ENCODE data around the gene PTGS2.
A peak's percentile ranks its signal among the peaks of the same experiment; 100 is the strongest.

The PTGS2 gene

DNA sequence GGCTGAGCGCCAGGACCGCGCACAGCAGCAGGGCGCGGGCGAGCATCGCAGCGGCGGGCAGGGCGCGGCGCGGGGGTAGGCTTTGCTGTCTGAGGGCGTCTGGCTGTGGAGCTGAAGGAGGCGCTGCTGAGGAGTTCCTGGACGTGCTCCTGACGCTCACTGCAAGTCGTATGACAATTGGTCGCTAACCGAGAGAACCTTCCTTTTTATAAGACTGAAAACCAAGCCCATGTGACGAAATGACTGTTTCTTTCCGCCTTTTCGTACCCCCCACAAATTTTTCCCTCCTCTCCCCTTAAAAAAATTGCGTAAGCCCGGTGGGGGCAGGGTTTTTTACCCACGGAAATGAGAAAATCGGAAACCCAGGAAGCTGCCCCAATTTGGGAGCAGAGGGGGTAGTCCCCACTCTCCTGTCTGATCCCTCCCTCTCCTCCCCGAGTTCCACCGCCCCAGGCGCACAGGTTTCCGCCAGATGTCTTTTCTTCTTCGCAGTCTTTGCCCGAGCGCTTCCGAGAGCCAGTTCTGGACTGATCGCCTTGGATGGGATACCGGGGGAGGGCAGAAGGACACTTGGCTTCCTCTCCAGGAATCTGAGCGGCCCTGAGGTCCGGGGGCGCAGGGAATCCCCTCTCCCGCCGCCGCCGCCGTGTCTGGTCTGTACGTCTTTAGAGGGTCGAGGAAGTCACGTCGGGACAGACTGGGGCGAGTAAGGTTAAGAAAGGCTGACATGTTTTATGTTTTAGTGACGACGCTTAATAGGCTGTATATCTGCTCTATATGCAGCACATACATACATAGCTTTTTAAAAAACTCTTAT, at the start of gene PTGS2:
TSS of gene PTGS2 (minus strand) at position 179 of the 817 bp plus-strand sequence. CDS start at position 46, 133 bp downstream.
- Histone ChIP-seq H3K4me1 (ENCODE audit: control insufficient read depth, low read depth, low read length) (peaks cover 5% of the 10 kb centered on the region), H3K27ac (ENCODE audit: low read length) (peak within 1 kb of the TSS; percentile 21), H3K4me3 (ENCODE audit: low read length) (peak within 1 kb of the TSS; percentile 79), H3K9ac (ENCODE audit: low read length) (peak within 1 kb of the TSS; percentile 74), H3K9me3 (ENCODE audit: control insufficient read depth, low read depth, low read length) (no peaks in the 10 kb centered on the region), H3K36me3 (ENCODE audit: control insufficient read depth, low read depth, low read length) (no peaks in the 10 kb centered on the region), H3K27me3 (ENCODE audit: control insufficient read depth, insufficient read depth, low read length) (peaks cover 30% of the 10 kb centered on the region)

DNA sequence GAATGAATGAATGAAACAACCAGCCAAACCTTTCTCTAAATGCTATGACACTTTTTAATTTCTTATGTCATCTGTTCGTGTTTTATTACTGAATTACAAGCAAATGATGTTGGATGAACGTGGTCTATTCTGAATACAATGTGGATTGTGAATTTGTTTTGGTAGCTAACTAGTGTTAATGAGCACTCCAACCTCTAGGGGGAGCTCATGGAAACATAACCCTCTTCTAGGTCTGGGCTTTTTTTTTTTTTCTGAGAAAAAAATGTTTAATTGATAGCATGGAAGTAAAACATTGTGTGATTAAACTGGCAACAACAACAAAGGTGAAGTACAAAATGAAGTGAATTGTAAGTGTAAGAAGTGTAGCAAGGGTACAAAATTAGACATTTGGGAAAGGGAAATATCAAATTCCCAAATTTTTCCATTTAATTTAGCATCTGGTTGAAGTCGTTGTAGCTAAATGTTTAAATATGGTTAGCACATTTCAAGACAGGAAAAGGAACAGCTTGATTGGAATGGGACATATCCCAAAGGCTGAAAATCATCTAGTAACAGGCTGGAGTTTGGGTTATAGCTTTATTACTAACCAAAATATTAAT, 42.6 kb upstream of the PTGS2 start:
- no peaks in the 10 kb centered on the region for H3K27me3 ChIP-seq (ENCODE audit: control insufficient read depth, insufficient read depth, low read length)
- H3K4me1 ChIP-seq (ENCODE audit: control insufficient read depth, low read depth, low read length) = no peaks in the 10 kb centered on the region
- H3K9me3 ChIP-seq (ENCODE audit: control insufficient read depth, low read depth, low read length) = no peaks in the 10 kb centered on the region
- H3K36me3 ChIP-seq (ENCODE audit: control insufficient read depth, low read depth, low read length) = no peaks in the 10 kb centered on the region
- H3K9ac ChIP-seq (ENCODE audit: low read length) = no peak overlapping the region
- no peak overlapping the region for H3K4me3 ChIP-seq (ENCODE audit: low read length)
- H3K27ac ChIP-seq (ENCODE audit: low read length) = no peak overlapping the region

DNA sequence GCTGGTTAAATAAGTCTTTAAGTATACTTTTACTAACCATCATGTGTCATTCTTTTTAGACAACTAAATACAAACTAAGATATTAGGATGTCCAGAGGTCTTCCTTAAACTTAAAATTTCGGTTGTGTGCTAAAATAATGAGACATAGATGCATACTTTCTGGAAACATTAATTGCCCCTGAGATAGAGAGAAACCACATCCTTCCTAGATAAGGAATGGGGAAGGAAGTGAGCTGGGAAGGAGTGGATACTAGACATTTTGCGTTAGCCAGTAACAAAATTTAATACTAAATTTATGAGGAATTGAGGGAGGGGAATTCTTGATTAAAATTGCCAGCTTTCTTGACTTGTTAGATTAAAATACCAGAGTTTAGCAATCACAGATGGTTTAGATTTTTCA, 37.1 kb upstream of the PTGS2 start:
- no peak overlapping the region for H3K27ac ChIP-seq (ENCODE audit: low read length)
- no peak overlapping the region for H3K4me3 ChIP-seq (ENCODE audit: low read length)
- no peaks in the 10 kb centered on the region for H3K4me1 ChIP-seq (ENCODE audit: control insufficient read depth, low read depth, low read length)
- no peaks in the 10 kb centered on the region for H3K9me3 ChIP-seq (ENCODE audit: control insufficient read depth, low read depth, low read length)
- no peak overlapping the region for H3K9ac ChIP-seq (ENCODE audit: low read length)
- no peaks in the 10 kb centered on the region for H3K36me3 ChIP-seq (ENCODE audit: control insufficient read depth, low read depth, low read length)
- no peaks in the 10 kb centered on the region for H3K27me3 ChIP-seq (ENCODE audit: control insufficient read depth, insufficient read depth, low read length)

DNA sequence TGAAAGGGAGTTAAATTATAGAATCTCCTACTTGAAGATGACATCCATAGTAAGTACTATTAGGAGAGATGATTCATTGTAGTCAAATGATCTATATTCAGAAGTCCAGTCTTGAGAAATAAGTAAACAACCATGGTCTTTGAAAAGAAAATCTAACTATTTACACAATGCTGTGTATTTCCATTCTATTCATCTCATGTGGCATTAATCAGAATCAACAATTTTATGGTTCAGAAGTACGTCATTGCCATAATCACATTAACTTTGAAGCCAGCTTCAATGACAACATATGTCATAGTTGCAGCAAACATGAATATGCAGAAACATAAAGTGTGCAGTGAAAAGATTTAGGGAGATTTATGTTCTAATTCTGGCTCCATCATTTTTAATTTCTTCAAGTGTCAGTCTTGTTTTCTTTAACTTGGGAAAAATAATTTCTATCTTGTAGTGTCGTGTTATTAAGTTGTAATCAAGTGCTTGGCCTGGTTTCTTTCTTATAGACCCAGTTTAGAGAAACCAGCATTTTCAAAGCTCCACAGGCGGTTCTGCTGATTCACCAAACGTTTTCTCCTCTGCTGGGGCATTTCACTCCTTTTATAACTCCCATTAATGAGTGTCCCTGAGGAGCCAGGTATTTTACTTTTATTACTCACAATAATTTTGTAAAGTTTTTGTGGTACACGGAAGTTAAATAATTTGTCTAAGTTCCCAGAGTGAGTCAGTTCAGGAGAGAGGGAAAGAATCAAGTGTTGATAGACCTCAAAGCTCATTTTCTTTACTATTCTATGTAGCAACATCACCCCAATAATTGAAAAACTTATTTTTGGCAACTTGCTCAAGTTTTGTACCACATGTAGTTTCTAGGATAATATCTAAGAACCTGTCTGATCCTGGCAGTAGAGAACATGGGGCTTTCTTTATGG, 35.9 kb upstream of the PTGS2 start:
- Histone ChIP-seq H3K4me3 (ENCODE audit: low read length) (no peak overlapping the region), H3K9me3 (ENCODE audit: control insufficient read depth, low read depth, low read length) (no peaks in the 10 kb centered on the region), H3K9ac (ENCODE audit: low read length) (no peak overlapping the region), H3K27me3 (ENCODE audit: control insufficient read depth, insufficient read depth, low read length) (no peaks in the 10 kb centered on the region), H3K4me1 (ENCODE audit: control insufficient read depth, low read depth, low read length) (no peaks in the 10 kb centered on the region), H3K36me3 (ENCODE audit: control insufficient read depth, low read depth, low read length) (no peaks in the 10 kb centered on the region), H3K27ac (ENCODE audit: low read length) (no peak overlapping the region)

DNA sequence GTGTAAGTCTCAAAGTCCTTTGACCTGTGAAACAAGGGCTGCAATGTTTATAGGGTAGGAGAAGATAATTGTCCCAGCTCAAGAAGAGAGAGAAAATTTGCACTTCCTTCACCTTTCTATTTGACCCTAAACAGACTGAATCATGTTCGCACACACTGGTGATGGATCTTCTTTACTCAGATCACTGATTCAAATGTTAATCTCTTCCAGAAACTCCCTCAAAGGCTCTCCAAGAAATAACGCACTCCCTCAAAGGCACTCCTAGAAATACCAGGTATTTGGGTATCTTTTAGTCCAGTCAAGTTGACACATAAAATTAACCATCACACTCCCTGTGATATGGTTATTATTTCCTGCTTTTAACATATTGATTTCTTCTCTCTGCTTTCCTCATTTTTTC, 30.5 kb upstream of the PTGS2 start:
- H3K4me3 ChIP-seq (ENCODE audit: low read length) = no peak overlapping the region
- H3K9me3 ChIP-seq (ENCODE audit: control insufficient read depth, low read depth, low read length) = no peaks in the 10 kb centered on the region
- no peaks in the 10 kb centered on the region for H3K36me3 ChIP-seq (ENCODE audit: control insufficient read depth, low read depth, low read length)
- no peaks in the 10 kb centered on the region for H3K4me1 ChIP-seq (ENCODE audit: control insufficient read depth, low read depth, low read length)
- no peak overlapping the region for H3K9ac ChIP-seq (ENCODE audit: low read length)
- H3K27me3 ChIP-seq (ENCODE audit: control insufficient read depth, insufficient read depth, low read length) = no peaks in the 10 kb centered on the region
- H3K27ac ChIP-seq (ENCODE audit: low read length) = no peak overlapping the region

DNA sequence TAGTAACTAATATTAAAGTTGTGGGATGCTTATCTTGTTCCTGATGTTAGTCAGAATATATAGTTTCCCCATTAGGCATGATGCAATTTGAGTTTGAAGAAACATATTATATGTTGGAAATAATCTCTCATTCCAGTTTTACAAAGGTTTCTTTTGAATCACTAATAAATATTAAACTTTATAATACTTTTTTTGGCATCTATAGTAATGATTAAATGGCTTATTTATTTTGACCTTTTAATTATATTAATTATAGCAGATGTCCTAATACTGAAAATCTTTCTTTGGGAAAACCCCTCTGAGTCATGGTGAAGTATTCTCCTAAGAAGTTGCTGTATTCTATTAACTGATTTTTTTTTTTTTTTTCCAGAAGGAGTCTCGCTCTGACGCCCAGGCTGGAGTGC, 28.5 kb upstream of the PTGS2 start:
- no peak overlapping the region for H3K4me3 ChIP-seq (ENCODE audit: low read length)
- H3K4me1 ChIP-seq (ENCODE audit: control insufficient read depth, low read depth, low read length) = no peaks in the 10 kb centered on the region
- no peak overlapping the region for H3K27ac ChIP-seq (ENCODE audit: low read length)
- H3K9me3 ChIP-seq (ENCODE audit: control insufficient read depth, low read depth, low read length) = no peaks in the 10 kb centered on the region
- no peaks in the 10 kb centered on the region for H3K27me3 ChIP-seq (ENCODE audit: control insufficient read depth, insufficient read depth, low read length)
- no peaks in the 10 kb centered on the region for H3K36me3 ChIP-seq (ENCODE audit: control insufficient read depth, low read depth, low read length)
- H3K9ac ChIP-seq (ENCODE audit: low read length) = no peak overlapping the region

DNA sequence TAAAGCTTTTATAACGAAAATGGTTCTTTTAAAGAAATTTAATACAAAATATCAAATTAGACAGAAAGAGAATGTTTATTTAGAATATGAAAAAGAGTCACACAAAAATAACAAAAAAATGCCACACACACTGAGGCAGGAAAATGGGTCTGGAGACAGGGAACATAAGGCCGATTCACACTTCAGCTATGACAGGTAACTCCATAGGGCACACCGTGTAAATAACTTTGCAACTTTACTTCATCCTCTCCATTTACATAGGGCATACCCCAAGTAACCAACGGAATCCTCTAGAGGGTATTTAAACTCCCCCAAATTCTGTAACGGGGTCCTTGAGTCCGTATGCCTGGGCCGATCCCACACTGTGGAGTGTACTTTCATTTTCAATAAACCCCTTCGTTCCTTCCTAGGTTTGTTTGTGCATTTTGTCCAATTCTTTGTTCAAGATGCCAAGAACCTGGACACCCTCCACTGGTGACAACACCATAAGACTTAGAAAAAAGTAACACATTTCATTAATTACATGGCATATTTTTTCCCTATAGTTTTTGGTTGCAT, 23.1 kb upstream of the PTGS2 start:
- no peaks in the 10 kb centered on the region for H3K27me3 ChIP-seq (ENCODE audit: control insufficient read depth, insufficient read depth, low read length)
- no peak overlapping the region for H3K4me3 ChIP-seq (ENCODE audit: low read length)
- H3K9ac ChIP-seq (ENCODE audit: low read length) = no peak overlapping the region
- no peaks in the 10 kb centered on the region for H3K36me3 ChIP-seq (ENCODE audit: control insufficient read depth, low read depth, low read length)
- H3K4me1 ChIP-seq (ENCODE audit: control insufficient read depth, low read depth, low read length) = no peaks in the 10 kb centered on the region
- no peak overlapping the region for H3K27ac ChIP-seq (ENCODE audit: low read length)
- no peaks in the 10 kb centered on the region for H3K9me3 ChIP-seq (ENCODE audit: control insufficient read depth, low read depth, low read length)

DNA sequence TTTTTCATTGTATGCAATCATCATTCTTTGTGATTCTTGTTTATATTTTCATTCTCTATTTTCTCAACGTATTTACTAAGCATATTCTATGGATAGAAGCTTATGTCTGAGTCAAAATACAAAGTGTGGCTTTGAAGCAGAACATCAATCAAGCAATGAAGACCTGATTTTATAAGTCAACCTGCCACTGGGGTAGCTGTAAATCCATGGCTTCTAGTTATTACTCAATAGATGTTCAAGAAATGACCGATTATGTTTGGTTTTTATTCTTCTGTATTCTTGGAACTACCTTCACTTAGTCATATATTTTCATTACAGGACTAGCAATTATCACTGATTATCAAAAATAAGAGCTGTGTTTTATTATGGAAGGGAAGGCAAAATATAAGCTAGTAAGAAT, 20.5 kb upstream of the PTGS2 start:
- Histone ChIP-seq H3K9me3 (ENCODE audit: control insufficient read depth, low read depth, low read length) (no peaks in the 10 kb centered on the region), H3K4me1 (ENCODE audit: control insufficient read depth, low read depth, low read length) (no peaks in the 10 kb centered on the region), H3K27me3 (ENCODE audit: control insufficient read depth, insufficient read depth, low read length) (no peaks in the 10 kb centered on the region), H3K36me3 (ENCODE audit: control insufficient read depth, low read depth, low read length) (no peaks in the 10 kb centered on the region), H3K9ac (ENCODE audit: low read length) (no peak overlapping the region), H3K4me3 (ENCODE audit: low read length) (no peak overlapping the region), H3K27ac (ENCODE audit: low read length) (no peak overlapping the region)

DNA sequence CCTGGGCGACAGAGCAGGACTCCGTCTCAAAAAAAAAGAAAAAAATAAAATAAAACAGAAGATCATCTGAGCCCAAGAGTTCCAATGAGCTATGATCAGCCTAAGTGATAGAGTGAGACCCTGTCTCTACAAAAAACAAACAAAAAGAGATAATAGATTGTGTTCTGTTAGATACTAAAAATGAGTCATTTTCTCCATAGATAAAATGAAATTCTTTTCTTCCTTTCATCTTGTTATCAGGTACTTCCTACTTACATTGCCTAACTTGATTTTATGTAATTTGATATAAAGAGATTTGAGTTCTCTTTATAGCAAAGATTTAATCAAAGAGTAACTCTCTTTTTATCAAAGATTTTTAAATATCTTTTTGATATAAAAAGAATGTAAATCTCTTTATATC, 19.3 kb upstream of the PTGS2 start:
- Histone ChIP-seq H3K27me3 (ENCODE audit: control insufficient read depth, insufficient read depth, low read length) (no peaks in the 10 kb centered on the region), H3K4me1 (ENCODE audit: control insufficient read depth, low read depth, low read length) (no peaks in the 10 kb centered on the region), H3K9me3 (ENCODE audit: control insufficient read depth, low read depth, low read length) (no peaks in the 10 kb centered on the region), H3K36me3 (ENCODE audit: control insufficient read depth, low read depth, low read length) (no peaks in the 10 kb centered on the region), H3K27ac (ENCODE audit: low read length) (no peak overlapping the region), H3K9ac (ENCODE audit: low read length) (no peak overlapping the region), H3K4me3 (ENCODE audit: low read length) (no peak overlapping the region)

DNA sequence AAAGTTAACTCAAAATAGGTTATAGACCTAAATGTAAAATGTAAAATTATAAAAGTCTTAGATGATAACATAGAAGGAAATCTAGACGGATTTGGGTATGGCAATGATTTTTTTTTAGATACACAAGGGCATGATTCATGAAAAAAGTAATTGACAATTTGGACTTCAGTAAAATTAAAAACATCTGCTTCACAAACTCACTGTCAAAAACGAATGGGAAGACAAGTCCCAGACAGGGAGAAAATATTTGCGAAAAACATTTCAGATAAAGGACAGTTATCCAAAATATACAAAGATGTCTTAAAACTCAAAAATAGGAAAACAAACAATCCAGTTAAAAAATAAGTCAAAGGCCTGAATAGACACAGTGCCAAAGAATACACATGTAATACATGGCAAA, 9.7 kb upstream of the PTGS2 start:
- H3K36me3 ChIP-seq (ENCODE audit: control insufficient read depth, low read depth, low read length) = no peaks in the 10 kb centered on the region
- no peaks in the 10 kb centered on the region for H3K27me3 ChIP-seq (ENCODE audit: control insufficient read depth, insufficient read depth, low read length)
- H3K4me1 ChIP-seq (ENCODE audit: control insufficient read depth, low read depth, low read length) = no peaks in the 10 kb centered on the region
- H3K27ac ChIP-seq (ENCODE audit: low read length) = no peak overlapping the region
- H3K4me3 ChIP-seq (ENCODE audit: low read length) = no peak overlapping the region
- no peak overlapping the region for H3K9ac ChIP-seq (ENCODE audit: low read length)
- H3K9me3 ChIP-seq (ENCODE audit: control insufficient read depth, low read depth, low read length) = no peaks in the 10 kb centered on the region

DNA sequence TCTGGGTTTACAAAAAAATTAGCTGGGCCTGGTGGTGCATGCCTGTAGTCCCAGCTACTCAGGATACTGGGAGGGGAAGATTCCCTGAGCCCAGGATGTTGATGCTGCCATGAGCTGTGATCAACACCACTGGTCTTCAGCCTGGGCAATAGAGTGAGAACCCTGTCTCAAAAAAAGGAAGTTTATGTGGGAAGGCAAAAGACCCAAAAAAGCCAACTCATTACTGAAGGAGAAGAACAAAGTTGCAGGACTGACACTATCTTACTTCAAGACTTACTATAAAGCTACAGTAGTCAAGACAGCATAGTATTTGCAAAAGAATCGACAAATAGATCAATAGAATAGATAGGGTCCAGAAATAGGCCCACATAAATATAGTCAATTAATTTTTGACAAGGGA, 9.2 kb upstream of the PTGS2 start:
- Histone ChIP-seq H3K4me3 (ENCODE audit: low read length) (no peak overlapping the region), H3K9ac (ENCODE audit: low read length) (no peak overlapping the region), H3K27ac (ENCODE audit: low read length) (no peak overlapping the region), H3K4me1 (ENCODE audit: control insufficient read depth, low read depth, low read length) (no peaks in the 10 kb centered on the region), H3K9me3 (ENCODE audit: control insufficient read depth, low read depth, low read length) (no peaks in the 10 kb centered on the region), H3K27me3 (ENCODE audit: control insufficient read depth, insufficient read depth, low read length) (no peaks in the 10 kb centered on the region), H3K36me3 (ENCODE audit: control insufficient read depth, low read depth, low read length) (no peaks in the 10 kb centered on the region)
